ENCODE data around the gene COX7A2L.
"Not testable (repeated sequence)": the region's sequence is repeated elsewhere in the genome, so short reads cannot be mapped to it uniquely, and the experiment has no call there.

Gene COX7A2L

GRCh38 chr2:42348113-42348805 lies 12.8 kb downstream of the COX7A2L start:
- ChIA-PET CTCF (no interaction called here), POLR2A (ENCODE audit: low non-redundant PET) (no interaction called here)
- no peak for DNase-seq (ENCODE audit: low spot score)
- no peak for TF ChIP-seq CTCF (conservative IDR thresholded peaks at IDR 0.05; ENCODE audit: low read depth)
- H3K27ac ChIP-seq = no peak overlapping the region

GRCh38 chr2:42347518-42347917 lies 13.5 kb downstream of the COX7A2L start:
- DNase-seq (ENCODE audit: low spot score); H3K27ac ChIP-seq; POLR2A ChIA-PET (ENCODE audit: low non-redundant PET): not testable (repeated sequence)
- CTCF ChIA-PET = interaction anchor here (0.7 kb wide), 1 partner anchor 95 kb away, joined by 4 read pairs; no protein-coding TSS in a partner anchor

GRCh38 chr2:42346856-42347255 lies 14.2 kb downstream of the COX7A2L start:
- DNase-seq (ENCODE audit: low spot score); H3K27ac ChIP-seq; POLR2A ChIA-PET (ENCODE audit: low non-redundant PET): not testable (repeated sequence)
- CTCF ChIA-PET = interaction anchor here (0.7 kb wide), 1 partner anchor 96 kb away, joined by 4 read pairs; no protein-coding TSS in a partner anchor

- TF ChIP-seq CTCF (conservative IDR thresholded peaks at IDR 0.05; ENCODE audit: low read depth) = no peak
- H3K27ac ChIP-seq = no peak overlapping the region
- CTCF ChIA-PET = interaction anchor here (0.5 kb wide), 1 partner anchor 26 kb away, joined by 3 read pairs; no protein-coding TSS in a partner anchor
- no peak for DNase-seq (ENCODE audit: low spot score)
- POLR2A ChIA-PET (ENCODE audit: low non-redundant PET) = no interaction called here
Observed at GRCh38 chr2:42345986-42346385, 15.0 kb downstream of the COX7A2L start.

- ChIA-PET CTCF (no interaction called here), POLR2A (ENCODE audit: low non-redundant PET) (no interaction called here)
- H3K27ac ChIP-seq = peak overlapping the region; percentile 66
- TF ChIP-seq CTCF (conservative IDR thresholded peaks at IDR 0.05; ENCODE audit: low read depth) = no peak
- no peak for DNase-seq (ENCODE audit: low spot score)
Observed at GRCh38 chr2:42342795-42343241, 18.2 kb downstream of the COX7A2L start.

- peak overlapping the region; percentile 66 for H3K27ac ChIP-seq
- ChIA-PET POLR2A (ENCODE audit: low non-redundant PET) (no interaction called here), CTCF (no interaction called here)
- no peak for TF ChIP-seq CTCF (conservative IDR thresholded peaks at IDR 0.05; ENCODE audit: low read depth)
- DNase-seq (ENCODE audit: low spot score) = peak; percentile 67
Observed at GRCh38 chr2:42342061-42342794, 18.8 kb downstream of the COX7A2L start.

GRCh38 chr2:42340938-42341636 lies 19.9 kb downstream of the COX7A2L start:
- POLR2A ChIA-PET (ENCODE audit: low non-redundant PET) = no interaction called here
- no peak for DNase-seq (ENCODE audit: low spot score)
- CTCF ChIA-PET = no interaction called here
- peak overlapping the region; percentile 16; the same call in 1 of the 2 replicates for H3K27ac ChIP-seq
- no peak for TF ChIP-seq CTCF (conservative IDR thresholded peaks at IDR 0.05; ENCODE audit: low read depth)
